ENCODE results near the gene KRT15.

KRT15 gene

GRCh38 chr17:41542357-41542756 is 23.7 kb upstream of the KRT15 start:
- Histone ChIP-seq H3K9me3 (ENCODE audit: severe bottlenecking) (peaks cover 11% of the 10 kb centered on the region), H3K4me3 (ENCODE audit: low read depth, low read length) (no peak overlapping the region), H3K27ac (no peak overlapping the region), H3K27me3 (ENCODE audit: insufficient read depth, low read depth, severe bottlenecking) (no peaks in the 10 kb centered on the region), H3K36me3 (no peaks in the 10 kb centered on the region)
- TF ChIP-seq, protein P1, sequence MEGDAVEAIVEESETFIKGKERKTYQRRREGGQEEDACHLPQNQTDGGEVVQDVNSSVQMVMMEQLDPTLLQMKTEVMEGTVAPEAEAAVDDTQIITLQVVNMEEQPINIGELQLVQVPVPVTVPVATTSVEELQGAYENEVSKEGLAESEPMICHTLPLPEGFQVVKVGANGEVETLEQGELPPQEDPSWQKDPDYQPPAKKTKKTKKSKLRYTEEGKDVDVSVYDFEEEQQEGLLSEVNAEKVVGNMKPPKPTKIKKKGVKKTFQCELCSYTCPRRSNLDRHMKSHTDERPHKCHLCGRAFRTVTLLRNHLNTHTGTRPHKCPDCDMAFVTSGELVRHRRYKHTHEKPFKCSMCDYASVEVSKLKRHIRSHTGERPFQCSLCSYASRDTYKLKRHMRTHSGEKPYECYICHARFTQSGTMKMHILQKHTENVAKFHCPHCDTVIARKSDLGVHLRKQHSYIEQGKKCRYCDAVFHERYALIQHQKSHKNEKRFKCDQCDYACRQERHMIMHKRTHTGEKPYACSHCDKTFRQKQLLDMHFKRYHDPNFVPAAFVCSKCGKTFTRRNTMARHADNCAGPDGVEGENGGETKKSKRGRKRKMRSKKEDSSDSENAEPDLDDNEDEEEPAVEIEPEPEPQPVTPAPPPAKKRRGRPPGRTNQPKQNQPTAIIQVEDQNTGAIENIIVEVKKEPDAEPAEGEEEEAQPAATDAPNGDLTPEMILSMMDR (IDR thresholded peaks at IDR 0.05; ENCODE audit: low read depth, low read length): no peak
- no peak for DNase-seq

- Histone ChIP-seq H3K36me3 (no peaks in the 10 kb centered on the region), H3K9me3 (ENCODE audit: severe bottlenecking) (peaks cover 2% of the 10 kb centered on the region), H3K27me3 (ENCODE audit: insufficient read depth, low read depth, severe bottlenecking) (no peaks in the 10 kb centered on the region), H3K27ac (peak overlapping the region; percentile 52), H3K4me3 (ENCODE audit: low read depth, low read length) (no peak overlapping the region)
- TF ChIP-seq, protein P1 (IDR thresholded peaks at IDR 0.05; ENCODE audit: low read depth, low read length): no peak
- peak; percentile 40 for DNase-seq
These were observed 22.4 kb upstream of the KRT15 start for GRCh38 chr17:41540921-41541625.

DNA sequence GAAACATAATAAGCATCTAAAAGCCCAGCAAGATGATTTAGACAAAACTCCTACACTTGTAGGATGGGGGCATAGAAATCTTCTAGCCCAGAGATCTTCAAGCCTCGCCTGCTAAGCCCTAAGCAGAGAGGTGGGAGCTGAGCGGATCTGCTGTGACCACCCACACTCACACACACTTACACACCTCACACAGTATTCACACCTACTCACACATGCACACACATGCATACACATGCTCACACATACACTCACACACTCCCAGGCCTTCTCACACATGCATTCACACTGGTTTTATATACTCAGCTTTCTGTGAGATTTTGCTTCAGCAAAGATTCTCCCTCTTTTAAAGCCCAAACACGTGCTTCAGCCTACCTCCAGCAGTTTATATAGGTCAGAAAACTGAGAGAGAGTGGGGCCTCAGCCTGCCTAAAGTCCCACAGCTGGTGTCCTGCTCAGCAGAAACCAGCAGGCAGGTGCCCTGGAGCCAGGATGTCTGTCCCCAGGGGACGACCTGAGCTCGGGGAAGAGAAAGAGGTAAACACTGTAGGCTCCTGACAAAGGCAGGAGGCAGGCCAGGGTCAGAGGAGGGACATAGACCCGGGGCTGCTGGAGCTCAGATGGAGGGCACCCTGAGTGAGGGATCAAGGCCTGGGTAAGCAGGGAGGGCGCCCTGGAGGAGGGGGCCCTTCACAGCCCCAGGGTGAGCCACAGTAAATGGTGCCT is 21.4 kb upstream of the KRT15 start:
- peak overlapping the region; percentile 52 for H3K27ac ChIP-seq
- TF ChIP-seq, protein P1 (IDR thresholded peaks at IDR 0.05; ENCODE audit: low read depth, low read length): no peak

GRCh38 chr17:41539071-41539492 is 20.4 kb upstream of the KRT15 start:
- DNase-seq: no peak
- Histone ChIP-seq H3K4me3 (ENCODE audit: low read depth, low read length) (no peak overlapping the region), H3K27me3 (ENCODE audit: insufficient read depth, low read depth, severe bottlenecking) (no peaks in the 10 kb centered on the region), H3K9me3 (ENCODE audit: severe bottlenecking) (peaks cover 2% of the 10 kb centered on the region), H3K27ac (no peak overlapping the region), H3K36me3 (no peaks in the 10 kb centered on the region)
- TF ChIP-seq, protein P1 (IDR thresholded peaks at IDR 0.05; ENCODE audit: low read depth, low read length): no peak

More for the DNA sequence above, 21.4 kb upstream of the KRT15 start:
- no peaks in the 10 kb centered on the region for H3K27me3 ChIP-seq (ENCODE audit: insufficient read depth, low read depth, severe bottlenecking)
- peak; percentile 74 for DNase-seq
- no peaks in the 10 kb centered on the region for H3K36me3 ChIP-seq
- no peak overlapping the region for H3K4me3 ChIP-seq (ENCODE audit: low read depth, low read length)
- H3K9me3 ChIP-seq (ENCODE audit: severe bottlenecking): peaks cover 2% of the 10 kb centered on the region

GRCh38 chr17:41538565-41538991 is 19.9 kb upstream of the KRT15 start:
- no peak for DNase-seq
- no peaks in the 10 kb centered on the region for H3K27me3 ChIP-seq (ENCODE audit: insufficient read depth, low read depth, severe bottlenecking)
- H3K4me3 ChIP-seq (ENCODE audit: low read depth, low read length): no peak overlapping the region
- peaks cover 2% of the 10 kb centered on the region for H3K9me3 ChIP-seq (ENCODE audit: severe bottlenecking)
- TF ChIP-seq, protein P1 (IDR thresholded peaks at IDR 0.05; ENCODE audit: low read depth, low read length): no peak
- H3K27ac ChIP-seq: no peak overlapping the region
- H3K36me3 ChIP-seq: no peaks in the 10 kb centered on the region
